ENCODE data around the gene NUP210. TPM values are rescaled to one million over a fixed set of nuclear protein-coding genes. Genes with fewer than 3 reads are reported as not detected.
A peak's percentile ranks its signal among the peaks of the same experiment; 100 is the strongest.

Gene NUP210
- total and polyA plus RNA-seq, 2 of the 13 experiments (the other 11 are each of a cell fraction or from before 2014, with no cell fraction given) = 31.6 to 35.2 TPM

DNA sequence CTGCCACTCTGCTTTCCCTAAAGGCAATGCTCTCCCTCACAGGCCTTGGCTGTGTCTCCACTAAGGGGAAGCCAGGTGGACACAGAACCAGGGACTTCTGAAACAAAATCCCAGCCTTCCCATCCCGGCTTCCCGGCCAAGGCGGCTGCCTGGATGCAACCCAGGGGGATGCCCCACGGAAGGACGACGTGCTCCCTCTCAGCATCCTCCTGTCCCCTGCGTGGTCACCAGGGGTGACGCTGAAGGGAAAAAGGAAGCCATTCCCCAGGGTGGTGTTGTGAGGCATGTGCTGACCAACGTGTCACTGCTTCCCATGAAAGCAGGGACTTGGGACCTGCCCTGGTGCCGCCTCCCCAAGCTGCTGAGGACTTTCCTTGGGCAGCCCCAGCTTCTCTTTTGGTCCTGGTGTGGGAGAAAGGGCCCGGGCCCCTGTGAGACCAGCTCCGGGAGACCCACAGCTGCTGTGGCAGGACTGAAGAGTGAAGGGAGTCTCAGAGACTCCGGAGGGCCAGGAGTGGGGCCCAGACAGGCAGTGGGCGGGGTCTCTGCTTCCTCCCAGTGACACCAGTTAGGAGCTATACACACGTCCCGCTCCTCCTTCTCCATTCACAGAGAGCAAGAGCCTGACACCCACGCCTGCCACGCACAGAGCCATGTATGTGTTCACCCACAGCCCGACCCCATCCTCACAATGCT, 139.2 kb downstream of the NUP210 start (continued):
- TF ChIP-seq, protein P1, sequence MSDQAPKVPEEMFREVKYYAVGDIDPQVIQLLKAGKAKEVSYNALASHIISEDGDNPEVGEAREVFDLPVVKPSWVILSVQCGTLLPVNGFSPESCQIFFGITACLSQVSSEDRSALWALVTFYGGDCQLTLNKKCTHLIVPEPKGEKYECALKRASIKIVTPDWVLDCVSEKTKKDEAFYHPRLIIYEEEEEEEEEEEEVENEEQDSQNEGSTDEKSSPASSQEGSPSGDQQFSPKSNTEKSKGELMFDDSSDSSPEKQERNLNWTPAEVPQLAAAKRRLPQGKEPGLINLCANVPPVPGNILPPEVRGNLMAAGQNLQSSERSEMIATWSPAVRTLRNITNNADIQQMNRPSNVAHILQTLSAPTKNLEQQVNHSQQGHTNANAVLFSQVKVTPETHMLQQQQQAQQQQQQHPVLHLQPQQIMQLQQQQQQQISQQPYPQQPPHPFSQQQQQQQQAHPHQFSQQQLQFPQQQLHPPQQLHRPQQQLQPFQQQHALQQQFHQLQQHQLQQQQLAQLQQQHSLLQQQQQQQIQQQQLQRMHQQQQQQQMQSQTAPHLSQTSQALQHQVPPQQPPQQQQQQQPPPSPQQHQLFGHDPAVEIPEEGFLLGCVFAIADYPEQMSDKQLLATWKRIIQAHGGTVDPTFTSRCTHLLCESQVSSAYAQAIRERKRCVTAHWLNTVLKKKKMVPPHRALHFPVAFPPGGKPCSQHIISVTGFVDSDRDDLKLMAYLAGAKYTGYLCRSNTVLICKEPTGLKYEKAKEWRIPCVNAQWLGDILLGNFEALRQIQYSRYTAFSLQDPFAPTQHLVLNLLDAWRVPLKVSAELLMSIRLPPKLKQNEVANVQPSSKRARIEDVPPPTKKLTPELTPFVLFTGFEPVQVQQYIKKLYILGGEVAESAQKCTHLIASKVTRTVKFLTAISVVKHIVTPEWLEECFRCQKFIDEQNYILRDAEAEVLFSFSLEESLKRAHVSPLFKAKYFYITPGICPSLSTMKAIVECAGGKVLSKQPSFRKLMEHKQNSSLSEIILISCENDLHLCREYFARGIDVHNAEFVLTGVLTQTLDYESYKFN (CRISPR knock-in tag; conservative IDR thresholded peaks at IDR 0.05) = no peak
- TF ChIP-seq FOXM1 (CRISPR knock-in tag; IDR thresholded peaks at IDR 0.05) (no peak), SP5 (CRISPR knock-in tag; IDR thresholded peaks at IDR 0.05; ENCODE audit: borderline replicate concordance, low read depth) (peak; percentile 48), ZNF224 (CRISPR knock-in tag; IDR thresholded peaks at IDR 0.05) (no peak), ZNF558 (CRISPR knock-in tag; IDR thresholded peaks at IDR 0.05; ENCODE audit: borderline replicate concordance) (no peak), SRY (CRISPR knock-in tag; IDR thresholded peaks at IDR 0.05) (no peak), FOSL2 (CRISPR knock-in tag; IDR thresholded peaks at IDR 0.05) (0 out of 2 replicates have a peak, but pooled peaks have one; percentile 2), U2AF1 (optimal IDR thresholded peaks at IDR 0.05; ENCODE audit: low read depth, low read length) (no peak), ZNF546 (CRISPR knock-in tag; conservative IDR thresholded peaks at IDR 0.05) (no peak), SMAD9 (CRISPR knock-in tag; IDR thresholded peaks at IDR 0.05) (no peak), ZSCAN25 (CRISPR knock-in tag; IDR thresholded peaks at IDR 0.05) (no peak), ZSCAN30 (CRISPR knock-in tag; IDR thresholded peaks at IDR 0.05) (no peak), IKZF1 (IDR thresholded peaks at IDR 0.05) (no peak)
- TF ChIP-seq, protein P2, sequence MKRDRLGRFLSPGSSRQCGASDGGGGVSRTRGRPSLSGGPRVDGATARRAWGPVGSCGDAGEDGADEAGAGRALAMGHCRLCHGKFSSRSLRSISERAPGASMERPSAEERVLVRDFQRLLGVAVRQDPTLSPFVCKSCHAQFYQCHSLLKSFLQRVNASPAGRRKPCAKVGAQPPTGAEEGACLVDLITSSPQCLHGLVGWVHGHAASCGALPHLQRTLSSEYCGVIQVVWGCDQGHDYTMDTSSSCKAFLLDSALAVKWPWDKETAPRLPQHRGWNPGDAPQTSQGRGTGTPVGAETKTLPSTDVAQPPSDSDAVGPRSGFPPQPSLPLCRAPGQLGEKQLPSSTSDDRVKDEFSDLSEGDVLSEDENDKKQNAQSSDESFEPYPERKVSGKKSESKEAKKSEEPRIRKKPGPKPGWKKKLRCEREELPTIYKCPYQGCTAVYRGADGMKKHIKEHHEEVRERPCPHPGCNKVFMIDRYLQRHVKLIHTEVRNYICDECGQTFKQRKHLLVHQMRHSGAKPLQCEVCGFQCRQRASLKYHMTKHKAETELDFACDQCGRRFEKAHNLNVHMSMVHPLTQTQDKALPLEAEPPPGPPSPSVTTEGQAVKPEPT (CRISPR knock-in tag; IDR thresholded peaks at IDR 0.05; ENCODE audit: low read depth) = no peak
- TF ChIP-seq, protein P3, sequence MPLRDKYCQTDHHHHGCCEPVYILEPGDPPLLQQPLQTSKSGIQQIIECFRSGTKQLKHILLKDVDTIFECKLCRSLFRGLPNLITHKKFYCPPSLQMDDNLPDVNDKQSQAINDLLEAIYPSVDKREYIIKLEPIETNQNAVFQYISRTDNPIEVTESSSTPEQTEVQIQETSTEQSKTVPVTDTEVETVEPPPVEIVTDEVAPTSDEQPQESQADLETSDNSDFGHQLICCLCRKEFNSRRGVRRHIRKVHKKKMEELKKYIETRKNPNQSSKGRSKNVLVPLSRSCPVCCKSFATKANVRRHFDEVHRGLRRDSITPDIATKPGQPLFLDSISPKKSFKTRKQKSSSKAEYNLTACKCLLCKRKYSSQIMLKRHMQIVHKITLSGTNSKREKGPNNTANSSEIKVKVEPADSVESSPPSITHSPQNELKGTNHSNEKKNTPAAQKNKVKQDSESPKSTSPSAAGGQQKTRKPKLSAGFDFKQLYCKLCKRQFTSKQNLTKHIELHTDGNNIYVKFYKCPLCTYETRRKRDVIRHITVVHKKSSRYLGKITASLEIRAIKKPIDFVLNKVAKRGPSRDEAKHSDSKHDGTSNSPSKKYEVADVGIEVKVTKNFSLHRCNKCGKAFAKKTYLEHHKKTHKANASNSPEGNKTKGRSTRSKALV (CRISPR knock-in tag; IDR thresholded peaks at IDR 0.05) = no peak
- TF ChIP-seq, protein P4, sequence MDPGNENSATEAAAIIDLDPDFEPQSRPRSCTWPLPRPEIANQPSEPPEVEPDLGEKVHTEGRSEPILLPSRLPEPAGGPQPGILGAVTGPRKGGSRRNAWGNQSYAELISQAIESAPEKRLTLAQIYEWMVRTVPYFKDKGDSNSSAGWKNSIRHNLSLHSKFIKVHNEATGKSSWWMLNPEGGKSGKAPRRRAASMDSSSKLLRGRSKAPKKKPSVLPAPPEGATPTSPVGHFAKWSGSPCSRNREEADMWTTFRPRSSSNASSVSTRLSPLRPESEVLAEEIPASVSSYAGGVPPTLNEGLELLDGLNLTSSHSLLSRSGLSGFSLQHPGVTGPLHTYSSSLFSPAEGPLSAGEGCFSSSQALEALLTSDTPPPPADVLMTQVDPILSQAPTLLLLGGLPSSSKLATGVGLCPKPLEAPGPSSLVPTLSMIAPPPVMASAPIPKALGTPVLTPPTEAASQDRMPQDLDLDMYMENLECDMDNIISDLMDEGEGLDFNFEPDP (CRISPR knock-in tag; conservative IDR thresholded peaks at IDR 0.05) = no peak
- TF ChIP-seq, protein P5, sequence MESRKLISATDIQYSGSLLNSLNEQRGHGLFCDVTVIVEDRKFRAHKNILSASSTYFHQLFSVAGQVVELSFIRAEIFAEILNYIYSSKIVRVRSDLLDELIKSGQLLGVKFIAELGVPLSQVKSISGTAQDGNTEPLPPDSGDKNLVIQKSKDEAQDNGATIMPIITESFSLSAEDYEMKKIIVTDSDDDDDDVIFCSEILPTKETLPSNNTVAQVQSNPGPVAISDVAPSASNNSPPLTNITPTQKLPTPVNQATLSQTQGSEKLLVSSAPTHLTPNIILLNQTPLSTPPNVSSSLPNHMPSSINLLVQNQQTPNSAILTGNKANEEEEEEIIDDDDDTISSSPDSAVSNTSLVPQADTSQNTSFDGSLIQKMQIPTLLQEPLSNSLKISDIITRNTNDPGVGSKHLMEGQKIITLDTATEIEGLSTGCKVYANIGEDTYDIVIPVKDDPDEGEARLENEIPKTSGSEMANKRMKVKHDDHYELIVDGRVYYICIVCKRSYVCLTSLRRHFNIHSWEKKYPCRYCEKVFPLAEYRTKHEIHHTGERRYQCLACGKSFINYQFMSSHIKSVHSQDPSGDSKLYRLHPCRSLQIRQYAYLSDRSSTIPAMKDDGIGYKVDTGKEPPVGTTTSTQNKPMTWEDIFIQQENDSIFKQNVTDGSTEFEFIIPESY (CRISPR knock-in tag; IDR thresholded peaks at IDR 0.05) = no peak
- TF ChIP-seq, protein P6, sequence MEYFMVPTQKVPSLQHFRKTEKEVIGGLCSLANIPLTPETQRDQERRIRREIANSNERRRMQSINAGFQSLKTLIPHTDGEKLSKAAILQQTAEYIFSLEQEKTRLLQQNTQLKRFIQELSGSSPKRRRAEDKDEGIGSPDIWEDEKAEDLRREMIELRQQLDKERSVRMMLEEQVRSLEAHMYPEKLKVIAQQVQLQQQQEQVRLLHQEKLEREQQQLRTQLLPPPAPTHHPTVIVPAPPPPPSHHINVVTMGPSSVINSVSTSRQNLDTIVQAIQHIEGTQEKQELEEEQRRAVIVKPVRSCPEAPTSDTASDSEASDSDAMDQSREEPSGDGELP (IDR thresholded peaks at IDR 0.05; ENCODE audit: borderline replicate concordance, low read depth) = no peak

All from HepG2 (cell line).